SIG-M5 treated with dmso at 0.1 percent for 504 hours (cell line): Measurements from ENCODE around the gene CACNA2D4.

Source experiments
- DNase-seq: peaks from one replicate; lab custom pipeline; 2025; ENCODE audit not compliant: unreplicated experiment; lab: John Stamatoyannopoulos, UW

CACNA2D4 gene

DNA sequence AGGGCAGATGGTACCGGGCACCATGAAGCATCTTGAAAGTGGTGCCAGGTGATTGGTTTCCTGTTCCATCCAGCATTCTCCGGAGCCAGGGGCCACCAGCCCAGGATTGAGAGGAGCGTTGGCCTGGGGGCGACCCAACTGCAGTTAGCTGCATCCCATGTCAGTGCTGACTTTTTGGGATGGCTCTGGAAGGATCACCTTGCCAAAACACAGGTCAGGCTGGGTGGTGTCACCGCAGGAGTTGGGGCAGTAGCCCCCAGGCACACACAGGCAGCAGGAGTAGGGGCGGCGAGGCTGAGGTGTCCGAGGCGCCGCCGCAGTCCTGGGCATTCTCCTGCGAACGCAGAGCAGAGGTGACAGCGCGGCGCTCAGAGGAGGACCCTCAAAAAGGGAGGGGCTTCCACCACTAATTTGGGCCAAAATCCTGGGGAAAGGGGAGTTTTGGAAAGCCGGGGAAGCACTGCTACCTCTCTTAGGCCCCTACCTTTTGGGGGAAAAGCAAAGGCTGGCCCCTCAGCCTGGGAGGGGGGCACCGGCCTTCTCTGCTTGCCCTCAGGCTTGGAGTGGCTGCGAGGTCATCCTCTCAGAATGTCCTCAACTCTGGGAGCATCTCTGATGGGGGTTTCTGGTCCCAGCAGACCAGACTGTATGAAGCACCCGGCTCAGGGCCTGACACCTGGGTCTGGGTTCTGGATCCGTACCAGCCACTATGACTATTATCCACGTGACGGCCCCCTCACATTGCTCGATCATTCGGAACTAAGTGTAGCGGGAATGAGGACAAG, 124.8 kb downstream of the CACNA2D4 start:
- DNase-seq, result no peak

DNA sequence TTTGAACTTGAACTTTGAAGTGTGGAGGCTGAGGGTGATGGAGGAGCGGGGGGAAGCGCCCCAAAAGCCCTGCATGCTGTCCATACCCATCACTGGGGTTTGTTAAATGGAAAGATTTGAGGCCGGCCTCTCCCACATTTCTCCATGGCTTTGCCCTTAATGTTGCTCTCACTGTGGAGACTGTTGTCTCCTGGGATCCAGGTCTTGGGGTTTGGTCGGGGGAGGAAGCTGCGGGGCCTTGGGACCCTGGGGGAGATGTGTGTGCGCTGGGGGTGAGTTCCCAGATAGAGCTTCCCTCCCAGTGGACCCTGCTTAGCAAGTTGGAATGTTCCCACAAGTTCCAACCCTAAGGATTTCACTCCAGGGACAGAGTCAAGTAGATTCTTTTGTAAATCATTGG, 126.0 kb downstream of the CACNA2D4 start:
- DNase-seq, result no peak

DNA sequence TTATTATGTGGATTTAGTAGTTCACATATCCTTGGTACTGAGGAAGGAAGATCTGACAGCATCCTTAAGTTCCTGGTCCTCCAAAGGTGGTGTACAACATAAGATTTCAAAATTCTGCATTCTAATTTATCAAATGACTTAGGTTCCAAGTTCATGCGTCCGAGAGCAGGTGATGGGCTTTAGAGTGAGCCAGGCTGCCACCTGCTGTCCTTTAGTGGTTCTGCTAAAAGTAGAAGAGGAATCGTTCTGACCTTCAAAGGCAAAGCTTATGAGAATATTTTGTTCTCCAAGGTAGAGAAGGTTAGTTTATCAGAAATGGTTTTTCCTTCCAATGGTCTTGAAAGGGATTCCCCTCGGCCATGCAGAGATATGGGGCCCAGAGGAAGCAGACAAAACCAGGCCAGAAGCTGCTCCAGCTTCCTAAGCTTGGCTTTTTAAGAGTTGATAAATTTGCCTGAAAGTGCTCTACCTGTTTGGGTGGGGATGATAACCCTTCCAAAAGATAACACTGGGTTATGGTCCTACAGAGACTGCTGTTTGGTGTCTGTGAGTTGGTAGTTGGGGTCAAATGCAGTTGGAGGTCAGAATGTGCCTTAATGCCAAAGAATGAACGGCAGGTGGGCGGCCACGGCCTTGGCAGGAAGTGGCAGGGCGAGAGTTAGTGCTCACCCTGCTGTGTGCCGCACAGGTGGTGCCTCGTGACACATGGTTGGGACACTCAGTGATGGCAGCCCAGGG, 127.2 kb downstream of the CACNA2D4 start:
- DNase-seq, result peak; percentile 80

DNA sequence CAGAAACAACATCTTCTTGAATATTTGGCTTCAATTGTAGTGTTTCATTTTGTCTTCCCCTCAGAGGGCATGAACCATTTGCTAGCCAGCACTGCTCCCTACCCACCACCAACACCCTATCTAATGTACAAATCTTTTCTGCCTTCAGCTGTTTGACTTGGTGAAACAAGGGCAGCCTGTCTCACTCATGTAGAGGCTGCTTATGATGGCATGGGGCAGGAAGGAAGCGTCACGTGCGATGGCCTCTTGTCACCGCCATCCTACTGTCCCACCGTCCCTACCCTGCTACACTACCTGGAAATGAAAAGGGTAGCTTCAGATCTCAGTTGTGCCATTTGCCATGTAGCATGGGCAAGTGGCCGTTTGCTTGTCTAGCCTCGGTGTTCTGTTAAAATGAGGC, 128.0 kb downstream of the CACNA2D4 start:
- DNase-seq, result no peak

DNA sequence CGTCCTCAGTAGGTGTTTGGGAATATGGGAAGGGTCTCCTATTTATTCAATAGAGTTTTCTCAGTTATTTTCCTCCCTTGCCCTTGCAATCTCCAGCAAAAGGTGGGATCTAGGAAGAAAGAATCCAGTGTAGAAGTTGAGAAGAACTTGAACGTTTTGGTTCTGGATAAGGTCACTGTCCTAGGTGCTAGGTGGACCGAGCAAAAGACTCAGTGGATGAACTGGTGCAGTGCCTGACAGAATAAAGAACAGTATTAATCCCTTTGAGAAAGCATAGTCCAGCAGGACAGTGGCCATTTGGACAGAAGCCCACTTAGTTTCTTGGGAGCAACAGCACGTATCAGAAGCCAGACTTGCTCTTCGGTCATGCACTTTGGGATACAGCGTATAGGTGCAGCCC, 130.7 kb downstream of the CACNA2D4 start:
- no peak for DNase-seq

DNA sequence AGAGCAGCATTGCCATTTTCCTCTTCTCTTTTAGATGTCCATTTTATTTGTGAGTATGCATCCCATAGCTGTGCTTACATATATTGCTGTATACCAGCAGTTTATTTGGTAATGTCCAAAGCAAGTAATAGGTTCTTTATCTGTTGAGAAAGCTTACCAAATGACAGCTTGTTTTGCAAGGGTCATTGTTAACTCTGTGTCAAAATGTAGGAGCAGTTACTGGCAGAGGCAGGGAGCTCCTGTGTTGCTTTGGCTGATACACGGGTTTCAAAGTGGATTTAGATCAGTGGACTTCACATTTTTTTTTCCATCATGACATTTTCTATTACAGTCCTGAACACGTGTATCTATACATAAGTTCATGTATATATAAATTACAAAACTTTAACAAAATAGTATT, 136.2 kb downstream of the CACNA2D4 start:
- DNase-seq, result no peak

DNA sequence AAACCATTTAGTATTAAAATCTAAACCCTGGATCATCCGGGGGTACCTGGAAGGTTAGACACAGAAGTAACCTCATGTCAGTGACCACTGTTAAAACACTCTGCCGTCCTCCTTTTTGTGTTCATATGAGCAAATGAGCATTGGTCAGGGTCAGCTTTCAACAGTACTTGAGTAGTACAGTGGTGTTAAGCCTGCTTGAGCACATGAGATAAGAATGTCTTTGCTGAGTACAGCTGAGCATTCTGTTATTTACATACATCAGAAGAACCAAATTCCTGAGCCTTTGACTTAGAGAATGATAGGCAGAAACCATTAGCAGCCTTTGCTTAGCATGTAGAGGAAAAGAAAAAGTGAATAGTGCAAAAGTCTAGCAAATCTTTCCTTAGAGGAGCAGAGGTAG, 136.7 kb downstream of the CACNA2D4 start:
- no peak for DNase-seq

DNA sequence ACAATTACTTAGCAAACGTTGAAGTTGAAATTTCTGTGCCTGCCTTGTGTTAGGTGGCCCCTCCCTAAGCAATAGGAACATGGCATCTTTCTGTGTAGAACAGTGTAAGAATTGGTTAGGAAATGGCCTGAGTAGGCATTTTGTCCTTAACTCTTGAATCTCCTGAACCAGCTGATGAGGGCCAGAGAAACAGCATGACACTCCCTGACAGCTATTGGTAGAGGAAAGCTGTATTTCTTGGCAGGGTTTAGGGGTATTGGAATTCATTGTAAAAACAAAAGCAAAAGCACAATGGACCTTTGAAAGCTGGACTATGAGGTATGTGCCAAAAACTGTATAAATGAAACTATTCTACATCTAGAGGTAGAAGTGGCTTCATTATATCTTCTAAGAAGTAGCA, 138.7 kb downstream of the CACNA2D4 start:
- DNase-seq, result no peak

DNA sequence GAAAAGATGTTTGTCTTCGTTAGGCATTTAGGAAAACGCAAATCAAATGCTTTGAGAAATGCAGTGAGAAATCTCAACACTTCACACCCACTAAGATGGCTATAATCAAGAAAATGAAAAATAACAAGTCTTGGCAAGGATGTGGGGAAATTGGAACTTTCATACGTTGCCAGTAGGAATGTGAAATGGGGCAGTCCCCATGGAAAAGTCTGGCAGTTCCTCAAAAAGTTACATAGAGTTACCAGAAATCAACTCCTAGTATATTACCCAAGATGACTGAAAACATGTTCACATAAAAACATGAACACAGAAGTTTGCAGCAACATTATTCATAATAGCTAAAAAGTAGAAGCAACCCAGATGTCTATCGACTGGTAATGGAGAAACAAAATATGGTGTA, 139.5 kb downstream of the CACNA2D4 start:
- DNase-seq, result no peak

DNA sequence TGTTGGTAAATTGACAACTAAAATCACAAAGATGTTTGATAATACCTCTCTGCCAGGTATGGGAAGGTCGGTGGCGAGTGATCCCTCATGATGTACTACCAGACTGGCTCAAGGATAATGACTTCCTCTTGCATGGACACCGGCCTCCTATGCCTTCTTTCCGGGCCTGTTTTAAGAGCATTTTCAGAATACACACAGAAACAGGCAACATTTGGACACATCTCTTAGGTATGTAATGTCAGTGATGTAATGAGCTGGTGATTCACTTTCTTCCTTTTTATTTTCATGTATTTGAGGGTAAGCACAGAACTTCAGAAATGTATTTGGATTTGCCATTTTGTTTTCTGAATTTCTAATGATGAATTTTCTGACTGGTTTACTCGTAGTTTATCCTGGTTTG, 140.7 kb downstream of the CACNA2D4 start:
- no peak for DNase-seq

DNA sequence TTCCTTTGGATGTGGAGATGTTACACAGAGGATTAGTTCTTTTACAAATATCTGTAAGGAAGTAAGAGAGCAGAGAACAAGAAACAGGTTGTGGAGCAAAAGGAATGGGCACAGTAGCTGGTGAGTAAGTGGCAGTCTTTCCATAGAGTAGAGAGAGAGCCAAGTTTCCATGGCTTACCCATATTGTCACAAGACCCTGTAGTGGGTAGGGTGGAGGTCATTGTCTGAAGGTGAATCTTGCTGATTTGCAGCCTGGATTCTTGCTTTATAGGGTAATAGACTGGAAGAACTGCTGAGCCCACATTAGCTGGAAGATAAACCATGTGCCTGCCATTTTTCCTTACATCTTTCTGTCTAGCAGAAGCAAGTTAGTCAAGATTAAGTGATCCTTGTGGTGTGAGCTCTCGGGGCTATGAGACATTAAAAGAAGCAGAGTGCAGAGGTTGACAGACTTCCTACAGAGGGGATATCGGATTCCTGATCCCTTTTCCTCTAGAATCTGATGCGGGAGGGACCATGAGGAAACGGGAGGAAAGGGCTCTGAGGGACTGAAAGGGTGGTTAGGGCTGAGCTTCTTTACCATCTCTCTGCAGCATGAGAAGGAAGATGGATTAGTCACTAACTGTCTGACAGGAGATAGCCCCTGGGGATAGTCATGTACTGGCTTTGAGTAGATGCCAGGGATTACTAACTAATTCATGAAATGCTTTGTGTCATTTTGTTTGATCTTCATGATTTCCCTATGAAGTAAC, 142.1 kb downstream of the CACNA2D4 start:
- DNase-seq, result no peak

DNA sequence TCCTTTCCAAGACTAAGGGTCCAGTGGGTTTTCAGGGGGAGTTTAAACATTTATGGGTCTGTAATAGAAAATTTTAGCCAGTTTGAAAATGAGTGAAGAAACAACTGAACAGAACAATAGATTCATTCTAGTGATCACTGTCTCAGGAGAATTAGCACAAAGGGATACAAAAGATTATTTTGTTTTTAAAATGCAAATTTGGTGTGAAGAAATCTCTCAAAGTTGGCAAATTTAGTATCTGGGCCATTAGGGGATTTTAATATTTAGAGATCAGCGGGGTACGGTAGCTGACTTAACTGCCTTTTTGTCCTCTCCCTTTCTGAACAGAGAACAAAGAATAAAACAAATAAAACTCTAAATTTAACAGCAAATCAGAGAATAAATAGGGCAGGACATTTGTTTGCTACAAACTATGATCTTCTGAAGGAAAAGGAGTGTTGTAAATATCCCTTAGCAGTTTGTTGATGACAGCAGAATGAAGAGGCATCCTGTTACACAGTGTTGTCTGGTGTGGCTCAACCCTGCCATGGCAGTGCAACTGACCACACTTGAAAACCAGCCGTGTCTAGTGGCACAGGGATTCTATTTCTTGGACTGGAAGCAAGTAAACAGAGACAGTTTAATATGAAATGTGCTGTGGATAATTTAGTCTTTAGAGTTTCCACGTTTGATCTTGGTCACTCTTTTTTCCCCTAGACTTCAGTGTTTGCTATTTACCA, 144.4 kb downstream of the CACNA2D4 start:
- no peak for DNase-seq

DNA sequence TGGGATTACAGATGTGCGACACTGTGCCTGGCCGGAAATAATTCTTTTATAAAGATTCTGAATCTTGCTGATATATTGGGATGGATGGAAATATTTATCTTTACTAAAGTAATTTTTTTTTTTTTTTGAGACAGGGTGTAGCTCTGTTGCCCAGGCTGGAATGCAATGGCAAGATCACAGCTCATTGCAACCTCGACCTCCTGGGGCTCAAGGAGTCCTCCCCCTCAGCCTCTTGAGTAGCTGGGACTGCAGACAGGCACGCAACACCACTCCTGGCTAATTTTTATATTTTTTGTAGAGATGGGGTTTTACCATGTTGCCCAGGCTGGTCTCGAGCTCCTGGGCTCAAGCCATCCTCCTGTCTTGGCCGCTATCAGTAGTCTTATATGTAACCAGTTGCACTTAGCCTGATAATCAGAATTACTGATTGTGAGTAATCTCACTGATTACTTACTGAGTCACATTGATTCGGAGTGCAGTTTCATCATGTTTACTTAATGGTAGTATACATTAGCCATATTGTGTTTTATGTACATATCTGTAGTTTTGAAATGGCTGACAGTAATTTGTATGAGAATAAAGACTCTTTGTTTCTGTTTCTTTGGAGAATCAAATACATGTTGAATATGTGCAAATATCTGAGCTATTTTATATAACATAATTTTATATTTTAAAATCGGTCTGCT, 148.5 kb downstream of the CACNA2D4 start:
- no peak for DNase-seq

DNA sequence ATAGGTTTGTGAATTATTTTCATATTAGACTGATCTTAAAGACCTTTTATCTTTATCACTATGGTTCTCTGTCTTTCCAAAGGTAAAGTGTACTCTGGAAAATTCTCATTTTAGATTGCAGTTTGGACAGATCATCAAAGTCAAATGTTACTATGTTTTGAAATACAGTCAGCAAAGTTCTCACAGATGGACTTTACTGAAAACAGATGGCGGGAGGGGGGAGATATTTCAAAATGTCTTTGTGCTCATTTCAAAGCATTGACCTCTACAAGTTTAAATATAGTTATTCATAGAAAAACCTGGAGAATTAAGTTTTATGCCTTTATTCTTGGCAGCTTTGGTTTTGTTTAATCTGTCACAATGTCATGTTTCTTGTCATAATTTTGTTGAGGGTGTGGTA, 149.8 kb downstream of the CACNA2D4 start:
- DNase-seq, result no peak

DNA sequence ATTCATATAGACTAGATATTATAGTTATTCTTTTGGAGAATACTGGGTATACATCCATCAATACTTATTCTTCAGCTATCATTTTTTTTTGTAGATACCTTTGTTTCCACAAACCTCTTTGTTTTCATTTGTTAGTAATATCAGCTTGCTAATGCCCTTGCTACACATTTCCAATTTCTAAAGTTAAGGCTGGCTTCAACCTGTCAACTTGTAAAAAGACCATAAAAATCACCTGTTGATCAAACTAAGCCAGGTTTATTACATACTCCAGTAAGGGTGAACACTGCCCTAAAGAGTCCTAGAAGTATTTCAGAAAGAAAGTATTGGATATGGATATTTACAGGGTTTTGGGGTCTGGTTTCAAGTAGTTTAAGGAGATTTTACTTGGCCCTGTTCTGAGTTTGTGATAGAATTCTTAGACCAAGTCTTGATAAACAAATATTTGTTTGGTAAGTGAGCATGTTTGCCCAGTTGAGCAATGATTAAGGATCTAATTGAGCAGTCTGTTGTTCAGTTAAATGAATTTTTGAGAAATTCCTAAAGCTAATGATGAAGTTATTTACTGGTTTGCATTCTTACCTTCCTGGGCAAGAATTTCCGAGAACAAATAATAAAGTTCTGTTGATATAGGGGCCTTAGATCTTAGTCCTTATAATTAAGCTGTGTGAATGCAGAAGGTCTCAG, 150.9 kb downstream of the CACNA2D4 start:
- DNase-seq, result no peak

DNA sequence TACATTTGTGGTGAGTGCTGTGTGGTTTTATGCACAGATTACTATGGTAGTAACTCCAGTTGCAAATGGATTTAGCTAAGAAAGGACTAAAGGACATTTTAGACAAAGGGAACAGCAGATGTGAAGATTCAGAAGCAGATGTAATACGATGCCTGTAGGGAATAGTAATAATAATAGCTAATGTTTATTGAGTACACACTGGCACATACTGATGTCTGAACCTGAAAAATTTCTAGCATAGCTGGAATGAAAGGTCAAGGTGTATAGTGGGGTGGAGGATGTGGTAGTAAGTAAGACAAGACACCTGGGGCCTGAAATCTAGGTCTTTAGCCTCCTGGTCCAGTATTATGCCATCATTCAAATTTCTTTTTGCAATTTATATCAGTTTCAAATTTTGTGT, 152.3 kb downstream of the CACNA2D4 start:
- no peak for DNase-seq

DNA sequence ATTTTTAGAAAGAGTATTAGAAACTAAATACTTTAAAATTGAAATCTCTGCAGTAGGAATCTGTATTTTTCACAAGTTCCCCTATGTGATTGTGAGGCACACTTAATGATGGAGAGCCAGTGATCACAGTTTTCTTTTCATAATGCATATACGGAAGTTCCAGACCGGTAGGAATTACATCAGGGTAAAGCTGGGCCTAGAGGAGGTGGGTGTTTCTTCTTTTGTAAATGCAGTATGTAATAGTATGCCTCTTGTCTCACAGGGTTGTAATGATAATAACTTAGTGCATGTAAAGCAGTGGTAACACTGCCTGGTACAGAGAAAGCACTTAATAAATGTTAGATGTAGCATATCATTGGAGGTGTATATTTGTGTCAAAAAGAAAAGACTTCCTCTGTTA, 155.3 kb downstream of the CACNA2D4 start:
- no peak for DNase-seq

DNA sequence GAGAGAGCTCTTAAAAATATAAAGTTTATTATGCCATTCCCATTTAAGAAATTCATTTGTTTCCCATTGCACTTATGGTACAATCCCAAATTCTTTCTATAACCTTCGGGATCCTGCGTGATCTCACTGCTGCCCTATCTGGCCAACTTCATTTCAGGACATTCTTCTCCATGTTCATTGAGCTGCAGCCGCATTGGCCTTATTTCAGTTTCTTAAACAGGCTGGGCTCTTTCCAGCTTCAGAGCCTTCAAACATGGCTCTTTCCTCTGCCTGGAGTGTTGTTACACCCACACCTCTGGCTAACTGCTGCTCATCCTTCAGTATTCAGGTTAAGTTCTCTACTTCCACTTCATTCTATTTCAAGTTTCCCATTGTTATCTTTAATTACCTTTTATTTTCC, 156.6 kb downstream of the CACNA2D4 start:
- DNase-seq, result no peak

DNA sequence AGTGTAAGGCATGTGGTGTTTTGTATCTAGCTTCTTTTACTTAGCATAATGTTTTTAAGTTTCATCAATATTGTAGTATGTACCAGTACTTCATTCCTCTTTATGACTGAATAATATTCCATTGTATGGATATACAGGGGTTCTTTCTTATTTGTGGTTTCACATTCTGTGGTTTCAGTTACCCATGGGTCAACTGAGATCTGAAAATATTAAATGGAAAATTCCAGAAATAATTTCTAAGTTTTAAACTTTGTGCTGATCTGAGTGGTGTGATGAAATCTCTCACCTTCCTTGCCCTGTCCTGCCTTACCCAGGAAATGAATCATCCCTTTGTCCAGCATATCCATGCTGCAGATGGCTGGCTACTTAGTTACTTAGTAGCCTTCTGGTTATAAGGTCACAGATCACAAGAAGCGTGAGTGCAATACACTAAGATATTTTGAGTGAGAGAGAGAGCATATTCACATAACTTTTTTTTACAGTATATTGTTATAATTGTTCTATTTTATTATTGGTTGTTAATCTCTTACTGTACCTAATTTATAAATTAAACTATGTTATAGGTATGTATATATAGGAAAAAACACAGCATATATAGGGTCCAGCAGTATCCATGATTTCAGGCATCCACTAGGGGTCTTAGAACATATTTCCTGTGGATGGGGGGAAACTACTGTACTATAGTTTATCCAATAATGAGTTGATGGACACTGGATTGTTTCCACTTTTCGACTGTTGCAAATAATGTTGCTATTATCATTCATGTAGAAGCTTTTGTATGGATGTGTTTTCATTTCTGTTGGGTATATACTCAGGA, 157.7 kb downstream of the CACNA2D4 start:
- no peak for DNase-seq
